ENCODE results near the gene SMARCD1.
A peak's percentile ranks its signal among the peaks of the same experiment; 100 is the strongest.

SMARCD1 gene

DNA sequence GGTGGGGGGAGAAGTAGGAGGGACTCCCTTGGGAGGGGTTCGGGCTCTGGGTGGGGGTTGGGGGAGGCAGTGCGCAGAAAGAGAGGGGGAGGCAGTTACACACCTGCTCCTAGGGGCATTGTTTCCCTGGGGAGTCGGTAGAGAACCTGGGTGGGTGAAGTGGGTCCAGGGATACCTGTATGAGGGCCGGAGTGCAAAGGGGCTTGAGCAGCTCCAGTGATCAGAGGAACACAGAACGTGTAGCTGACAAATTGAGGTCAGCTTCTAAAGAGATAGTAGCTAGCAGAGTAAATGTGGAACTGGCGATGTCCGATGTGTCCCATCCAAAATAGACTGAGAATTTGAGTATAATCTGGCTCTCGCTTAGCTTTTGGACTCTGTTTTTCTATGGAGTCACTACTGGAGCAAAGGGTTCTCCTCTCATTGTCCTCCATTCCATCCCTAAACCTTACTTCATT lies 502 bp downstream of the SMARCD1 start:
- no peaks in the 10 kb centered on the region for H3K4me1 ChIP-seq
- no peaks in the 10 kb centered on the region for H3K27me3 ChIP-seq
- DNase-seq: no peak
- H3K9me3 ChIP-seq: no peaks in the 10 kb centered on the region
- no peak for TF ChIP-seq CTCF (IDR thresholded peaks at IDR 0.05; ENCODE audit: low read depth, low read length)
- peaks cover 42% of the 10 kb centered on the region for H3K36me3 ChIP-seq
- peak overlapping the region; percentile 75 for H3K4me3 ChIP-seq (ENCODE audit: low read depth, low read length)

DNA sequence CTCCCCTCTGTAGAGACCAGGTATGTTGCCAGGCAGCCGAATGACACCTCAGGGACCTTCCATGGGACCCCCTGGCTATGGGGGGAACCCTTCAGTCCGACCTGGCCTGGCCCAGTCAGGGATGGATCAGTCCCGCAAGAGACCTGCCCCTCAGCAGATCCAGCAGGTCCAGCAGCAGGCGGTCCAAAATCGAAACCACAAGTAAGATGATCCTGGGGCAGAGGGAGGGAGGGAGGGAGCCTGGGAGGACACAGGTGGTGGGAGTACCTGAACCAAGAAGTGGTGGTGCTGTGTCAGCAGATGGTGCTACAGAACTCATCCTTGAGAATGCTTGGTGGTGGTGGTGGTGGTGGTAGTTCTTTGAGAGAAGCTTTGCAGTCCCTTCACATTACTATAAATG lies 1.0 kb downstream of the SMARCD1 start:
- TF ChIP-seq CTCF (IDR thresholded peaks at IDR 0.05; ENCODE audit: low read depth, low read length): no peak
- no peak for DNase-seq
- H3K27me3 ChIP-seq: no peaks in the 10 kb centered on the region
- no peaks in the 10 kb centered on the region for H3K4me1 ChIP-seq
- peak overlapping the region; percentile 75 for H3K4me3 ChIP-seq (ENCODE audit: low read depth, low read length)
- no peaks in the 10 kb centered on the region for H3K9me3 ChIP-seq
- H3K36me3 ChIP-seq: peaks cover 46% of the 10 kb centered on the region

- H3K27me3 ChIP-seq: no peaks in the 10 kb centered on the region
- DNase-seq: no peak
- H3K36me3 ChIP-seq: peaks cover 55% of the 10 kb centered on the region
- H3K9me3 ChIP-seq: no peaks in the 10 kb centered on the region
- no peaks in the 10 kb centered on the region for H3K4me1 ChIP-seq
- no peak for TF ChIP-seq CTCF (IDR thresholded peaks at IDR 0.05; ENCODE audit: low read depth, low read length)
- no peak overlapping the region for H3K4me3 ChIP-seq (ENCODE audit: low read depth, low read length)
These were observed 2.0 kb downstream of the SMARCD1 start for GRCh38 chr12:50087151-50087550.

GRCh38 chr12:50087995-50088394 lies 2.9 kb downstream of the SMARCD1 start:
- no peaks in the 10 kb centered on the region for H3K27me3 ChIP-seq
- no peak for TF ChIP-seq CTCF (IDR thresholded peaks at IDR 0.05; ENCODE audit: low read depth, low read length)
- peaks cover 61% of the 10 kb centered on the region for H3K36me3 ChIP-seq
- no peak overlapping the region for H3K4me3 ChIP-seq (ENCODE audit: low read depth, low read length)
- no peaks in the 10 kb centered on the region for H3K9me3 ChIP-seq
- no peak for DNase-seq
- no peaks in the 10 kb centered on the region for H3K4me1 ChIP-seq

- no peaks in the 10 kb centered on the region for H3K9me3 ChIP-seq
- H3K36me3 ChIP-seq: peaks cover 69% of the 10 kb centered on the region
- DNase-seq: peak; percentile 62
- no peak overlapping the region for H3K4me3 ChIP-seq (ENCODE audit: low read depth, low read length)
- H3K4me1 ChIP-seq: no peaks in the 10 kb centered on the region
- TF ChIP-seq CTCF (IDR thresholded peaks at IDR 0.05; ENCODE audit: low read depth, low read length): peak; percentile 94
- H3K27me3 ChIP-seq: no peaks in the 10 kb centered on the region
These were observed 3.6 kb downstream of the SMARCD1 start for GRCh38 chr12:50088577-50089335.

DNA sequence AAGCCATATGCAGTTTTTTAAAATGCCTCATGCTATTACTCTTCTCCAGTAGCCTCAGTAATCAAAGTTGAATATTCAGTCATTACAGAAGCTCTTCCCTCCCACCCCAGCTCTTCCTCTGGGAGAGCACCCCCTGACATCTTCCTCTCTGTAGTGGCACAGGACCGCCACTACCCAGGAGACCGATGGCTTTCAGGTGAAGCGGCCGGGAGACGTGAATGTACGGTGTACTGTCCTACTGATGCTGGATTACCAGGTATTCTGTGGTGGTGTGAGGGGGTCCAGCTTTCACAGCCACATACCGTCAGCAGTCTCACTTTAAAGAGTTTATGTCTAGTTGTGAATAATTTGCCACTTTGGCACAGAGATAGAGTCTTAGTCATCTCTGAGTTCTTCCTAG lies 4.6 kb downstream of the SMARCD1 start:
- H3K27me3 ChIP-seq: no peaks in the 10 kb centered on the region
- no peak overlapping the region for H3K4me3 ChIP-seq (ENCODE audit: low read depth, low read length)
- H3K36me3 ChIP-seq: peaks cover 79% of the 10 kb centered on the region
- H3K9me3 ChIP-seq: no peaks in the 10 kb centered on the region
- no peak for TF ChIP-seq CTCF (IDR thresholded peaks at IDR 0.05; ENCODE audit: low read depth, low read length)
- no peak for DNase-seq
- H3K4me1 ChIP-seq: no peaks in the 10 kb centered on the region
